Tibial artery (tissue), 4 donors: ENCODE results near the gene NKD1.

Source experiments
- DNase-seq, 2 donors: peaks; one replicate each; pipeline ENCODE4 v3.0.0-alpha.2; 2019
- H3K27ac ChIP-seq, 2 donors: fragments of 200-600 bp; sonication (generic) in 1 of 2; 1 replicate in 1 of 2; 2 replicates in 1 of 2; pipeline ENCODE4 v1.5.1; 2018 to 2019; ENCODE audit warnings: mild to moderate bottlenecking in 1 of 2
- H3K27me3 ChIP-seq, 2 donors: fragments of 200-600 bp; sonication (generic) in 1 of 2; one replicate each; pipeline versions ENCODE4 v1.5.1 to v1.6.0; 2016 to 2019
- H3K36me3 ChIP-seq, 3 donors: fragments of 200-600 bp; sonication (generic) in 2 of 3; one replicate each; pipeline ENCODE4 v1.5.1; 2016 to 2019; ENCODE audit warnings: mild to moderate bottlenecking in 2 of 3
- H3K4me1 ChIP-seq, 4 donors: fragments of 200-600 bp; sonication (generic) in 2 of 4; 1 replicate in 3 of 4; 2 replicates in 1 of 4; pipeline ENCODE4 v1.5.1; 2016 to 2019
- H3K4me3 ChIP-seq, 2 donors: fragments of 200-600 bp; sonication (generic) in 1 of 2; 1 replicate in 1 of 2; 2 replicates in 1 of 2; pipeline ENCODE4 v1.5.1; 2018 to 2019; ENCODE audit warnings: mild to moderate bottlenecking in 2 of 2
- H3K9me3 ChIP-seq, 3 donors: fragments of 200-600 bp; sonication (generic) in 1 of 3; one replicate each; pipeline ENCODE4 v1.5.1; 2016 to 2019
- intact Hi-C: fragments of 100-400 bp; cut with DNase I; formaldehyde crosslinking; loops from one replicate; pipeline ENCODE4 v1.15.0; 2023; ENCODE audit warnings: low total_unique reads
- TF ChIP-seq, protein P1 (sequence below), 2 experiments: fragments of 200-600 bp in 1 of 2; fragments of 450-650 bp in 1 of 2; IDR thresholded peaks; one replicate each; pipeline ENCODE4 v1.5.1; 2017 to 2019; ENCODE audit warnings: antibody characterized with exemption in 2 of 2, mild to moderate bottlenecking in 1 of 2, moderate library complexity in 1 of 2

The NKD1 gene

DNA sequence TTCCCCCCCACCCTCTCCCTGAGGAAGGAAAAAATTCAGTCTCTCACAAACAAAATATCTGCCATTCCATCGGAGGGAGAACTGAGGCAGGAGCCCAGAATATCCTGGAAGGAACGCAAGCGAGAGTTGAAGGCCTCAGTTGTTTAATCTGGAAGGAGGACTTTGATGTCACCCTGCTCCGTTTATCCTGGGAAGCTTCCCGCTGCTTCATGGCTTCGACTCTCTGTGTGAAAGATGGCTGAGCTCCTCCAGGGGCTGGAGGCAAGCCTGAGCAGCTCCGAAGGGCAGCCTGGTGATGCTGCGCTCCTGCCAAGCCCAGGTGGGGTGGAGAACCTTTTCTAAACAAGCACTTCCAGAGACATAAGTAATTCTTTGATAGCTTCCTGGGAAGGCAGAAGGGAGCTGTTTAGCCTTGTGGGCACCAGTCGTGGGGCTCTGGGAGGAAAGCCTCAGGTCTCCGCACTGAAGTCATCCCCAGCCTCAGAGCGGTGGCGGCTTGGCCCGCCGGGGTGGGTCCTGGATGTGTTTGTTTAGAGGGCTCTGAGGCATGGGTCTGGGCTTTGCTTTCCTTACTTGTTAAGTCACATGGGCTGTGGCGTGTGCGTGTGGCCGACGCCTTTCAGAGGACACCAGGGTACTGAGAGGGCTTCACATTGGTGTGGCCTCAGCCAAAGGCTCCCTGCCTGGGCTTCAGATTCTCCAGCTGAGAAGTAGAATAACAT, 7.9 kb downstream of the NKD1 start:
- TF ChIP-seq, protein P1, sequence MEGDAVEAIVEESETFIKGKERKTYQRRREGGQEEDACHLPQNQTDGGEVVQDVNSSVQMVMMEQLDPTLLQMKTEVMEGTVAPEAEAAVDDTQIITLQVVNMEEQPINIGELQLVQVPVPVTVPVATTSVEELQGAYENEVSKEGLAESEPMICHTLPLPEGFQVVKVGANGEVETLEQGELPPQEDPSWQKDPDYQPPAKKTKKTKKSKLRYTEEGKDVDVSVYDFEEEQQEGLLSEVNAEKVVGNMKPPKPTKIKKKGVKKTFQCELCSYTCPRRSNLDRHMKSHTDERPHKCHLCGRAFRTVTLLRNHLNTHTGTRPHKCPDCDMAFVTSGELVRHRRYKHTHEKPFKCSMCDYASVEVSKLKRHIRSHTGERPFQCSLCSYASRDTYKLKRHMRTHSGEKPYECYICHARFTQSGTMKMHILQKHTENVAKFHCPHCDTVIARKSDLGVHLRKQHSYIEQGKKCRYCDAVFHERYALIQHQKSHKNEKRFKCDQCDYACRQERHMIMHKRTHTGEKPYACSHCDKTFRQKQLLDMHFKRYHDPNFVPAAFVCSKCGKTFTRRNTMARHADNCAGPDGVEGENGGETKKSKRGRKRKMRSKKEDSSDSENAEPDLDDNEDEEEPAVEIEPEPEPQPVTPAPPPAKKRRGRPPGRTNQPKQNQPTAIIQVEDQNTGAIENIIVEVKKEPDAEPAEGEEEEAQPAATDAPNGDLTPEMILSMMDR (IDR thresholded peaks at IDR 0.05) = no peak
- intact Hi-C loops = no loop called here
- H3K4me1 ChIP-seq = peaks cover 0 to 91% (median 39%) of the 10 kb centered on the region in 4 donors
- H3K9me3 ChIP-seq = no peaks in the 10 kb centered on the region
- peaks cover 18 to 21% (median 21%) of the 10 kb centered on the region in 3 donors for H3K36me3 ChIP-seq
- no peaks in the 10 kb centered on the region for H3K27me3 ChIP-seq
- peak; percentile 45 to 82 for DNase-seq
- peak overlapping the region in 1 of 2 donors; percentile 13 for H3K4me3 ChIP-seq
- H3K27ac ChIP-seq = peak overlapping the region; percentile 76 to 89

DNA sequence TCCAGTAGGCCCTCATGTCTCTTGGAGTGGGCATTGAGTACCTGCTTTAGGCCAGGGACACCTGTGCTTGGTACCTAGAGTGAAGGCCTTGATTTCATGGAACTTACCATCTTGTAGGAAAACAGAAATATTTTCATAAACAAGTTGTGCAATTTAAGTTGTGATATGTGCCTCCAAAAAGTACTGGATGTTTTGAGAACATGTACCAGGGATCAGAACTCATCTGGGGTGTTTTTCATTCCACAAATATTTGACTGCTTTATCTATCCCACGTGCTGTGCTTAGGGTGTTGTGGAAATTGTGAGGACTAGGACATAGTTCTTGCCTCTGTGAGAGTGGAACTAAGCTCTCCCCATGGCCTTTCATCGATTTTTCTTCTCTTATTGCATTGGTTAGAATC, 8.8 kb downstream of the NKD1 start:
- peak overlapping the region; percentile 76 to 89 for H3K27ac ChIP-seq
- H3K9me3 ChIP-seq = no peaks in the 10 kb centered on the region
- intact Hi-C loops = no loop called here
- H3K4me3 ChIP-seq = no peak overlapping the region
- peaks cover 25 to 28% (median 27%) of the 10 kb centered on the region in 3 donors for H3K36me3 ChIP-seq
- H3K27me3 ChIP-seq = no peaks in the 10 kb centered on the region
- peaks cover 0 to 82% (median 35%) of the 10 kb centered on the region in 4 donors for H3K4me1 ChIP-seq
- TF ChIP-seq, protein P1 (IDR thresholded peaks at IDR 0.05) = no peak
- no peak for DNase-seq

DNA sequence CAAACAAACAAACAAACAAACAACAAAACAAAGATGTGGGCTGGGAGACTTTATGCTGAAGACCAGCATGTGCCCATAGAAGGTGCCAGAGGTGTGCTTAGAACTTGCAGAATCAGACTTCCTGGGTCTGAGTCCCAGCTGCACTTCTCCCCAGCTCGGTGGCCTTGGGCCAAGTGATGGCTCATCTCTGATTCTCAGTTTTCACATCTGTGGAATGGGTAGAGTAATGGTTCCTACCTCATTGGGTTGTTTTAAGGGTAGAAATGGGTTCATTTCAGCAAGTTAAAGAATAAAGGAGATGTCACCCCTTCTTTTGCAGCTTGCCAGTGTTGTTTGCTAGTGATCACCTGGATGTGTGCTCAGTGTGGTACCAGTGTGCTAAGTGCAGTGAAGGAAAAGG, 10.7 kb downstream of the NKD1 start:
- H3K4me3 ChIP-seq = no peak overlapping the region
- H3K36me3 ChIP-seq = peaks cover 36 to 42% (median 37%) of the 10 kb centered on the region in 3 donors
- no peaks in the 10 kb centered on the region for H3K27me3 ChIP-seq
- no peaks in the 10 kb centered on the region for H3K9me3 ChIP-seq
- intact Hi-C loops = no loop called here
- peak overlapping the region in 1 of 2 donors; percentile 89 for H3K27ac ChIP-seq
- H3K4me1 ChIP-seq = peaks cover 0 to 66% (median 27%) of the 10 kb centered on the region in 4 donors
- TF ChIP-seq, protein P1 (IDR thresholded peaks at IDR 0.05) = no peak
- no peak for DNase-seq

DNA sequence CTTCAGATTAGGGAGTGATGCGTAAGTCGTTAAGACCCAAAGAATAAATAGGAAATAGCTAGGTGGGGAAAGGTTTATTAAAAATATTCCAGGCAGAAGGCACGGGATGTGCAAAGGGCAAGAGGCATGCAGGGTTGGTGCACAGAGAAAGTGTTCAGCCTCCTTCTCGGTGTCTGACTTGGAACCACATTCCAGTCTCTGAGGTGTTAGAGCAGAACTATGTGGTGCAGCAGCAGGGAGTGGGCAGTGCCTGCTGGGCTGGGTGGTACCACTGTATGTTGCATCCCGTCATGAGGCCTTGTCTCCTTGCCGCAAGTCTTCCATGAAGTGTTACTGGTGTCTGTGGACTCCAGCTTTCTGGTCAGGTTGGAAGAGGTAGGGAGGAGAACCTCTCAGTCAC, 11.1 kb downstream of the NKD1 start:
- Histone ChIP-seq H3K36me3 (peaks cover 36 to 46% (median 37%) of the 10 kb centered on the region in 3 donors), H3K4me1 (peaks cover 0 to 66% (median 27%) of the 10 kb centered on the region in 4 donors), H3K4me3 (no peak overlapping the region), H3K9me3 (no peaks in the 10 kb centered on the region), H3K27ac (no peak overlapping the region), H3K27me3 (no peaks in the 10 kb centered on the region)
- DNase-seq = no peak
- TF ChIP-seq, protein P1 (IDR thresholded peaks at IDR 0.05) = no peak
- intact Hi-C loops = no loop called here

DNA sequence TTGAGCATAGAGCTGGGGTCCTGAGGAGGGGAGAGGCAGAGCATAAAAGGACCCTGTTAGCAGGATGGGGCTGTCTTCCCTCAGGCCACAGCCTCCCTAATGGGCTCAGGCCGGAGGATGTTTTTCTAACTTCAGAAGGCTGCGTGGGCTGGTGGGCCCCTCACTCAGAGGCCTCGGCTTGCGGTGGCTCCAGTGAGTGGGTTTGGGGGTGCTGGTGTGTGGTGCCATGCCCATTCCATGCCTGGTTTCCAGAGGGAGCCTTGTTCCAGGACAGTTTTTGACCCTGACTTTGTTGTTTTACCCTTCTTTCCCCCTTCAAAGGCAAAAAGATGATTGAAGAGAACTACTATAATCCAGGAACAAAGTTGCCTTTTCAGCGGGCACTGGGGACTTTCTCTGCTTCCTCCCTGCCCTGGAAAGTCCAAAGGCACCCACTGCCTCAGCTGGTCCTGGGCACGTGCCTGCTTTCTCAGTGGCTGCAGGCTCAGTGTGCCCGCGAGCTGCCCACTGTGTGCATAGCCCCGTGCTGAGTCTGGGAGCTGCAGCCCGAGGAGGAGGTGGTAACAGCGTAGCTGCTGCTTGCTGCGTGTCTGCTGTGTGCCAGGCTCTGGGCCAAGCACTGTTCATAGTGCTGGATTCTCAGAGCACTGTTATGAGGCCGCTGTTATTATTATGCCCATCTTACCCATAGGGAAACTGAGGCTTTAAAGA, 11.8 kb downstream of the NKD1 start:
- intact Hi-C loops = no loop called here
- Histone ChIP-seq H3K4me1 (peaks cover 0 to 66% (median 27%) of the 10 kb centered on the region in 4 donors), H3K36me3 (peaks cover 36 to 49% (median 37%) of the 10 kb centered on the region in 3 donors), H3K9me3 (no peaks in the 10 kb centered on the region), H3K4me3 (no peak overlapping the region), H3K27me3 (no peaks in the 10 kb centered on the region), H3K27ac (no peak overlapping the region)
- TF ChIP-seq, protein P1 (IDR thresholded peaks at IDR 0.05) = no peak
- DNase-seq = no peak
